Motor neuron (in vitro differentiated cells): ENCODE measurements around the gene MAPK6. TPM values are rescaled to one million over a fixed set of nuclear protein-coding genes. Genes with fewer than 3 reads are reported as not detected.
A peak's percentile ranks its signal among the peaks of the same experiment; 100 is the strongest.

Experiments
- ATAC-seq, 8 experiments: fragments of 200-7000 bp; cut with Tn5 transposase; replicated peaks in 6 of 8; 2 replicates each; pipeline ENCODE4 v1.8.0; 2021; ENCODE audit warnings: mild to moderate bottlenecking in 8 of 8, moderate library complexity in 8 of 8
- H3K27ac ChIP-seq, 2 donors: fragments of 250-450 bp; sonication (Bioruptor Pico); 2 replicates each; pipeline ENCODE4 v1.9.0; 2021; ENCODE audit warnings: antibody characterized with exemption in 2 of 2, mild to moderate bottlenecking in 2 of 2, moderate library complexity in 1 of 2
- H3K4me1 ChIP-seq, 2 donors: fragments of 250-450 bp; sonication (Bioruptor Pico); replicated peaks in 1 of 2; 2 replicates each; pipeline ENCODE4 v1.6.1; 2021; ENCODE audit warnings: antibody characterized with exemption in 2 of 2, mild to moderate bottlenecking in 2 of 2, moderate library complexity in 1 of 2
- H3K4me3 ChIP-seq, 5 donors: fragments of 250-450 bp; sonication (Bioruptor Pico); 2 replicates each; pipeline ENCODE4 v1.9.0; 2021; ENCODE audit warnings: antibody characterized with exemption in 5 of 5, mild to moderate bottlenecking in 5 of 5, moderate library complexity in 4 of 5
- WGBS, 10 experiments: fragments of 450-650 bp; shearing (Covaris generic); methylation state at CpG; one replicate each; pipeline ENCODE4 v1.0.0; 2022; 5-methylcytosine and 5-hydroxymethylcytosine counted together
- in situ Hi-C, 9 experiments: fragments of 400-800 bp; cut with MboI; loops; one replicate each; pipeline ENCODE4 v1.15.0; 2021; ENCODE audit warnings: low sequenced_read_pairs in 9 of 9, low pct_unique_long_range_greater_than_20kb in 2 of 9; ENCODE audit not compliant: unreplicated experiment in 9 of 9
- total RNA-seq, 8 experiments: library from RNA; unstranded; fragments of 300-600 nt; gene quantifications; 2 replicates each; pipeline versions ENCODE4 v1.2.3 to v1.2.4, GENCODE V29; 2022

The MAPK6 gene
- total RNA-seq, 8 experiments from 2014 or later: 26.1 to 92.9 (median 75.9) TPM

- Histone ChIP-seq H3K27ac (no peak overlapping the region), H3K4me1 (no peaks in the 10 kb centered on the region), H3K4me3 (no peak overlapping the region)
- in situ Hi-C loops: no loop called here
- WGBS, 10 experiments: 100% methylated on average over 1 of the region's 1 CpG; no CpG with 5 or more reads in 8 of the 10 experiments
- ATAC-seq: no peak
Measured at GRCh38 chr15:52060501-52060900, 41.5 kb downstream of the MAPK6 start.

GRCh38 chr15:52066842-52067544 is 48.0 kb downstream of the MAPK6 start:
- 0 to 100% (median 76%) methylated on average over 1 to 3 of the region's 3 CpGs; no CpG with 5 or more reads in 2 of the 10 experiments for WGBS, 10 experiments
- in situ Hi-C loops: no loop called here
- no peak overlapping the region for H3K4me3 ChIP-seq
- H3K4me1 ChIP-seq: peaks cover 0 to 10% of the 10 kb centered on the region in 2 donors
- H3K27ac ChIP-seq: no peak overlapping the region
- ATAC-seq: no peak

GRCh38 chr15:52067545-52067926 is 48.5 kb downstream of the MAPK6 start:
- H3K4me3 ChIP-seq: no peak overlapping the region
- no peak overlapping the region for H3K27ac ChIP-seq
- in situ Hi-C loops: no loop called here
- ATAC-seq: peak in 2 of 8 experiments; percentile 16 to 24
- H3K4me1 ChIP-seq: peaks cover 0 to 10% of the 10 kb centered on the region in 2 donors

GRCh38 chr15:52068004-52068615 is 49.1 kb downstream of the MAPK6 start:
- WGBS, 10 experiments: 53 to 100% (median 71%) methylated on average over 1 to 2 of the region's 2 CpGs; no CpG with 5 or more reads in 1 of the 10 experiments
- Histone ChIP-seq H3K4me1 (peaks cover 0 to 10% of the 10 kb centered on the region in 2 donors), H3K27ac (no peak overlapping the region), H3K4me3 (no peak overlapping the region)
- peak in 4 of 8 experiments; percentile 18 to 64 (median 46) for ATAC-seq
- in situ Hi-C loops: no loop called here

- H3K4me3 ChIP-seq: no peak overlapping the region
- ATAC-seq: peak in 2 of 8 experiments; percentile 16 to 33
- H3K4me1 ChIP-seq: peaks cover 0 to 10% of the 10 kb centered on the region in 2 donors
- 70 to 100% (median 86%) methylated on average over 1 to 4 of the region's 5 CpGs; no CpG with 5 or more reads in 2 of the 10 experiments for WGBS, 10 experiments
- no peak overlapping the region for H3K27ac ChIP-seq
- in situ Hi-C loops: no loop called here
Measured at GRCh38 chr15:52069559-52069958, 50.5 kb downstream of the MAPK6 start.

GRCh38 chr15:52071570-52071969 is 52.6 kb downstream of the MAPK6 start:
- Histone ChIP-seq H3K4me3 (no peak overlapping the region), H3K4me1 (peaks cover 0 to 10% of the 10 kb centered on the region in 2 donors), H3K27ac (no peak overlapping the region)
- ATAC-seq: no peak
- WGBS, 10 experiments: 85 to 100% (median 94%) methylated on average over 1 to 9 of the region's 10 CpGs; no CpG with 5 or more reads in 2 of the 10 experiments
- in situ Hi-C loops: no loop called here

GRCh38 chr15:52076889-52077781 is 58.1 kb downstream of the MAPK6 start:
- no peak overlapping the region for H3K27ac ChIP-seq
- 20 to 100% (median 79%) methylated on average over 1 to 8 of the region's 11 CpGs; no CpG with 5 or more reads in 1 of the 10 experiments for WGBS, 10 experiments
- in situ Hi-C loops: no loop called here
- no peak overlapping the region for H3K4me3 ChIP-seq
- ATAC-seq: peak in 7 of 8 experiments; percentile 79 to 94 (median 88)
- H3K4me1 ChIP-seq: no peaks in the 10 kb centered on the region

- Histone ChIP-seq H3K4me3 (no peak overlapping the region), H3K4me1 (no peaks in the 10 kb centered on the region), H3K27ac (no peak overlapping the region)
- 0 to 92% (median 78%) methylated on average over 1 to 6 of the region's 10 CpGs; no CpG with 5 or more reads in 2 of the 10 experiments for WGBS, 10 experiments
- no peak for ATAC-seq
- in situ Hi-C loops: no loop called here
Measured at GRCh38 chr15:52078197-52078875, 59.3 kb downstream of the MAPK6 start.

GRCh38 chr15:52078876-52079700 is 60.1 kb downstream of the MAPK6 start:
- H3K4me3 ChIP-seq: no peak overlapping the region
- H3K4me1 ChIP-seq: no peaks in the 10 kb centered on the region
- ATAC-seq: peak in 7 of 8 experiments; percentile 45 to 90 (median 56)
- in situ Hi-C loops: no loop called here
- WGBS, 10 experiments: 8 to 67% (median 40%) methylated on average over 2 to 11 of the region's 13 CpGs; no CpG with 5 or more reads in 1 of the 10 experiments
- H3K27ac ChIP-seq: no peak overlapping the region

GRCh38 chr15:52080031-52080430 is 61.0 kb downstream of the MAPK6 start:
- in situ Hi-C loops: no loop called here
- Histone ChIP-seq H3K4me3 (no peak overlapping the region), H3K4me1 (no peaks in the 10 kb centered on the region), H3K27ac (no peak overlapping the region)
- WGBS, 10 experiments: 75 to 100% (median 88%) methylated on average over 1 to 5 of the region's 5 CpGs
- no peak for ATAC-seq

- no peaks in the 10 kb centered on the region for H3K4me1 ChIP-seq
- in situ Hi-C loops: no loop called here
- peak in 1 of 8 experiments; percentile 51 for ATAC-seq
- no peak overlapping the region for H3K27ac ChIP-seq
- no peak overlapping the region for H3K4me3 ChIP-seq
- 67 to 100% (median 83%) methylated on average over 1 to 7 of the region's 9 CpGs; no CpG with 5 or more reads in 1 of the 10 experiments for WGBS, 10 experiments
Measured at GRCh38 chr15:52080706-52081392, 61.8 kb downstream of the MAPK6 start.
